Neuronal stem cell (in vitro differentiated cells): ENCODE results near the gene FBXO45.
"Not testable (repeated sequence)": the region's sequence is repeated elsewhere in the genome, so short reads cannot be mapped to it uniquely, and the experiment has no call there.

ENCODE experiments used
- DNase-seq: peaks from one replicate; pipeline ENCODE4 v3.0.0-alpha.2; 2013; ENCODE audit warnings: low spot score
- H2AFZ ChIP-seq: one replicate; pipeline ENCODE4 v1.6.1; 2013; ENCODE audit warnings: mild to moderate bottlenecking, low read length, inconsistent platforms
- H2AK5ac ChIP-seq: 2 replicates; pipeline ENCODE4 v1.6.1; 2013; ENCODE audit warnings: low read depth, mild to moderate bottlenecking, inconsistent platforms, low read length, moderate library complexity, mixed read lengths
- H2BK120ac ChIP-seq: 2 replicates; pipeline ENCODE4 v1.6.1; 2013; ENCODE audit warnings: low read depth, mild to moderate bottlenecking, inconsistent platforms, low read length, moderate library complexity, mixed read lengths
- H2BK12ac ChIP-seq: one replicate; pipeline ENCODE4 v1.6.1; 2013; ENCODE audit warnings: low read length, inconsistent platforms
- H2BK15ac ChIP-seq: 2 replicates; pipeline ENCODE4 v1.6.1; 2013; ENCODE audit warnings: mild to moderate bottlenecking, low read length, inconsistent platforms, mixed read lengths
- H2BK5ac ChIP-seq: one replicate; pipeline ENCODE4 v1.6.1; 2013; ENCODE audit warnings: inconsistent platforms, mild to moderate bottlenecking, low read length, moderate library complexity
- H3K14ac ChIP-seq: one replicate; pipeline ENCODE4 v1.6.1; 2013; ENCODE audit warnings: low read length, inconsistent platforms
- H3K18ac ChIP-seq: 2 replicates; pipeline ENCODE4 v1.6.1; 2013; ENCODE audit warnings: low read length, inconsistent platforms
- H3K23ac ChIP-seq: 2 replicates; pipeline ENCODE4 v1.6.1; 2013; ENCODE audit warnings: low read depth, mild to moderate bottlenecking, mixed read lengths, low read length, inconsistent platforms; ENCODE audit not compliant: poor library complexity
- H3K27ac ChIP-seq: replicated peaks from 3 replicates; pipeline ENCODE4 v1.5.1; 2013; ENCODE audit warnings: low read length, inconsistent platforms
- H3K27me3 ChIP-seq, 3 experiments: 2 replicates each; pipeline ENCODE4 v1.6.1; 2013; ENCODE audit warnings: low read length in 3 of 3, mild to moderate bottlenecking in 2 of 3, inconsistent platforms in 1 of 3, low read depth in 1 of 3, mixed read lengths in 1 of 3, moderate library complexity in 1 of 3; ENCODE audit not compliant: control insufficient read depth in 3 of 3, insufficient read depth in 3 of 3
- H3K36me3 ChIP-seq, 2 donors: replicated peaks in 1 of 2; 2 replicates each; pipeline ENCODE4 v1.6.1; 2013; ENCODE audit warnings: low read length in 2 of 2; ENCODE audit not compliant: control insufficient read depth in 2 of 2, insufficient read depth in 2 of 2
- H3K4ac ChIP-seq: 2 replicates; pipeline ENCODE4 v1.6.1; 2013; ENCODE audit warnings: inconsistent platforms, mild to moderate bottlenecking, low read length, moderate library complexity
- H3K4me1 ChIP-seq, 2 donors: 1 replicate in 1 of 2; 2 replicates in 1 of 2; pipeline ENCODE4 v1.6.1; 2013; ENCODE audit warnings: low read length in 2 of 2, low read depth in 1 of 2; ENCODE audit not compliant: control insufficient read depth in 2 of 2, insufficient read depth in 1 of 2
- H3K4me2 ChIP-seq: one replicate; pipeline ENCODE4 v1.6.1; 2013; ENCODE audit warnings: mild to moderate bottlenecking, low read length, inconsistent platforms; ENCODE audit not compliant: insufficient read depth, poor library complexity, severe bottlenecking
- H3K4me3 ChIP-seq, 2 donors: 2 replicates each; pipeline ENCODE4 v1.5.1; 2013; ENCODE audit warnings: low read length in 2 of 2, mild to moderate bottlenecking in 2 of 2, inconsistent platforms in 1 of 2, moderate library complexity in 1 of 2
- H3K79me1 ChIP-seq: one replicate; pipeline ENCODE4 v1.6.1; 2013; ENCODE audit warnings: low read depth, mild to moderate bottlenecking, inconsistent platforms, low read length, moderate library complexity
- H3K9ac ChIP-seq: one replicate; pipeline ENCODE4 v1.6.1; 2013; ENCODE audit warnings: mild to moderate bottlenecking, low read depth, low read length, inconsistent platforms; ENCODE audit not compliant: poor library complexity
- H3K9me3 ChIP-seq, 2 donors: replicated peaks in 1 of 2; 2 replicates each; pipeline versions ENCODE3 to v1.6.1; 2013; ENCODE audit warnings: low read length in 2 of 2, mild to moderate bottlenecking in 2 of 2, inconsistent platforms in 1 of 2, low read depth in 1 of 2, mixed read lengths in 1 of 2, moderate library complexity in 1 of 2; ENCODE audit not compliant: control insufficient read depth in 2 of 2, insufficient read depth in 1 of 2
- H4K8ac ChIP-seq: one replicate; pipeline ENCODE4 v1.6.1; 2013; ENCODE audit warnings: low read depth, mild to moderate bottlenecking, inconsistent platforms, low read length, moderate library complexity
- H4K91ac ChIP-seq: one replicate; pipeline ENCODE4 v1.6.1; 2013; ENCODE audit warnings: low read length, low read depth, mild to moderate bottlenecking, inconsistent platforms; ENCODE audit not compliant: poor library complexity
- WGBS, 2 donors: extraction: QIAGEN DNeasy Blood & Tissue Kit; methylation state at CpG; one replicate each; pipeline ENCODE4 v1.1.7; 2013; ENCODE audit warnings: missing lambda C conversion rate in 2 of 2, mixed read lengths in 1 of 2; ENCODE audit not compliant: insufficient read length in 2 of 2, insufficient replicate concordance in 1 of 2; ENCODE audit errors: extremely low coverage in 2 of 2; 5-methylcytosine and 5-hydroxymethylcytosine counted together

FBXO45 gene

DNA sequence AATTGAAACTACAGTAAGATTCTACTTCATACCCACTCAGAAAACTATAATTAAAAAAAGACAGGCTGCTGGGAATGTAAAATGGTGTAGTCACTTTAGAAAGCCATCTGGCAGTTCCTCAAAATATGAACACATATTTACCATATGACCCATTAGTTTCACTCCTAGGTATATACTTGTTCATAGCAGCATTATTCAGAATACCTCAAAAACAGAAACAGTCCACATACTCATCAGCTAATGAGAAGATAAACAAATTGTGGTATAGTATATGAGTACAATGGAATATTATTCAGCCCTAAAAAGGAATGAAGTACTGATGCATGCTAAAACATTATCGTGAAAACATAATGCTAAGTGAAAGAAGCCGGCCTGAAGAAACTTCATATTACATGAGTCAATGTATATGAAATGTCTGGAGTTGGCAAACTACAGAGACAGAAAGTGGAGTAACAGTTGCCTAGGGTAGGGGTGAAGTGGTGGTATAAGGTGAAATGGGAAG lies 23.9 kb upstream of the FBXO45 start:
- H3K36me3 ChIP-seq, result no peaks in the 10 kb centered on the region
- H2BK12ac ChIP-seq, result no peak overlapping the region
- no peak overlapping the region for H2BK5ac ChIP-seq
- H2BK15ac ChIP-seq, result no peak overlapping the region
- no peak overlapping the region for H3K4ac ChIP-seq
- DNase-seq, result no peak
- no peak overlapping the region for H2AFZ ChIP-seq
- no peaks in the 10 kb centered on the region for H3K27me3 ChIP-seq
- H4K8ac ChIP-seq, result no peak overlapping the region
- no peak overlapping the region for H2AK5ac ChIP-seq
- no peak overlapping the region for H4K91ac ChIP-seq
- H3K27ac ChIP-seq, result no peak overlapping the region
- no peak overlapping the region for H2BK120ac ChIP-seq
- no peak overlapping the region for H3K9ac ChIP-seq
- H3K4me3 ChIP-seq, result no peak overlapping the region
- H3K9me3 ChIP-seq, result peaks cover 2 to 7% of the 10 kb centered on the region in 2 donors
- no peak overlapping the region for H3K14ac ChIP-seq
- H3K23ac ChIP-seq, result no peak overlapping the region
- no peaks in the 10 kb centered on the region for H3K4me1 ChIP-seq
- H3K79me1 ChIP-seq, result no peaks in the 10 kb centered on the region
- no peak overlapping the region for H3K18ac ChIP-seq
- H3K4me2 ChIP-seq, result no peak overlapping the region
- no CpG with 5 or more reads among the region's 2 CpGs for WGBS, 2 donors

DNA sequence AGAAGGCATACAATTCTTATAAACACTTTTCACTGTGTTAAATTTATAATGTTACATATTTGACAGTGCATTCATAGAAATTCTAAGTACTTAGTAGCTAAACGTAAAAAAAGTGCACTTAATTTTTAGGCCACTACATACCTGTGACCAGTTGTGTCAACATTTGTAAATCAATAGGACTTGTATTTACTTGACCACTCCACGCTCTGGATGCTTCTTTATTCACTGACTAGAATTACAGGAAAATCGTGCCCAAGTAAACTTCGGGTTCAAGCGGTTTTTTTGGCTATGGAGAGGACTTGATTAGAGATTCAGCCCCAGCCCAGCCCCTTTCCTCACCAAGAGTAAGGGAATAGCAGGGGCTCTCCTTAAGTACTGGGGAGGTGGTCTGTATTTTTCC lies 21.9 kb upstream of the FBXO45 start:
- Histone ChIP-seq H3K27ac (no peak overlapping the region), H3K14ac (no peak overlapping the region), H3K4ac (no peak overlapping the region), H2AFZ (no peak overlapping the region), H3K23ac (no peak overlapping the region), H4K91ac (no peak overlapping the region), H3K4me2 (no peak overlapping the region), H3K4me1 (no peaks in the 10 kb centered on the region), H4K8ac (no peak overlapping the region), H2BK120ac (no peak overlapping the region), H3K27me3 (no peaks in the 10 kb centered on the region), H2AK5ac (no peak overlapping the region), H2BK5ac (no peak overlapping the region), H3K4me3 (no peak overlapping the region), H3K9ac (no peak overlapping the region), H2BK15ac (no peak overlapping the region), H3K9me3 (peaks cover 3 to 14% of the 10 kb centered on the region in 2 donors), H3K36me3 (no peaks in the 10 kb centered on the region), H3K79me1 (no peaks in the 10 kb centered on the region), H2BK12ac (no peak overlapping the region), H3K18ac (no peak overlapping the region)
- no peak for DNase-seq
- WGBS, 2 donors, result no CpG with 5 or more reads among the region's 5 CpGs

DNA sequence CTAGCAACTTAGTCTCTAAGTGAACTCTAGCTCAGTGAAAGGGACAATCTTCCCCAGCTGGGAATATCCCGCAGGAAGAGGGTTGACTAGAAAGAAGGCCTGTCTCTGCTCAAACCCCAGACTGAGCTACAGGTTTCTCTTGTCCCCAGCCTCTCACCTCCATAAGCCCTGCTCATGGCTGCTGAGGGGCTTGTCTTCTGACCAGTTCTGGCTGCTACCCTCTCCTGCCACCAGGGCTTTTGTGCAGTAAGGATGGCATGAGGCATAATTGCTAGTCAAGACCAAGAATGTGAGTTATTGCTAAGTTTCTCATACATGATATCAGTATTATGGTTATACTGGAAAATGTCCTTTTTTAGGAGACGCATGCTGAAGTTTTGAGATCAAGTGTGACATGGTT lies 21.4 kb upstream of the FBXO45 start:
- Histone ChIP-seq H2AK5ac (no peak overlapping the region), H3K4me3 (no peak overlapping the region), H3K27me3 (no peaks in the 10 kb centered on the region), H3K14ac (no peak overlapping the region), H2AFZ (no peak overlapping the region), H3K4ac (no peak overlapping the region), H3K18ac (no peak overlapping the region), H3K9me3 (peaks cover 2 to 17% of the 10 kb centered on the region in 2 donors), H3K27ac (no peak overlapping the region), H3K4me2 (no peak overlapping the region), H4K8ac (no peak overlapping the region), H3K4me1 (no peaks in the 10 kb centered on the region), H2BK120ac (no peak overlapping the region), H3K9ac (no peak overlapping the region), H3K23ac (no peak overlapping the region), H2BK5ac (no peak overlapping the region), H2BK12ac (no peak overlapping the region), H4K91ac (no peak overlapping the region), H2BK15ac (no peak overlapping the region), H3K36me3 (no peaks in the 10 kb centered on the region), H3K79me1 (no peaks in the 10 kb centered on the region)
- WGBS, 2 donors, result no CpG with 5 or more reads among the region's 2 CpGs
- DNase-seq, result no peak

DNA sequence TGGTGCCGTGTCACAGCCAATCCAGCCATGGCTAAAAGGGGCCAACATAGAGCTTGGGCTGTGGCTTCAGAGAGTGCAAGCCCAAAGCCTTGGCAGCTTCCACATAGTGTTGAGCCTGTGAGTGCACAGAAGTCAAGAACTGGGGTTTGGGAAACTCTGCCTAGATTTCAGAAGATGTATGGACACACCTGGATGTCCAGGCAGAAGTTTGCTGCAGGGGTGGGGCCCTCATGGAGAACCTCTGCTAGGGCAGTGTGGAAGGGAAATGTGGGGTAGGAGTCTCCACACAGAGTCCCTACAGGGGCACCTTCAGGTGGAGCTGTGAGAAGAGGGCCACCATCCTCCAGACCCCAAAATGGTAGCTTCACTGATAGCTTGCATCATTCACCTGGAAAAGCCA lies 19.1 kb upstream of the FBXO45 start:
- H2BK15ac ChIP-seq, DNase-seq, H2AK5ac ChIP-seq, H3K4me2 ChIP-seq, H3K14ac ChIP-seq, H2AFZ ChIP-seq, H3K27ac ChIP-seq, H3K4ac ChIP-seq, H3K9ac ChIP-seq, H2BK12ac ChIP-seq, H3K36me3 ChIP-seq, H4K8ac ChIP-seq, H2BK5ac ChIP-seq, H3K4me3 ChIP-seq, H3K27me3 ChIP-seq, H3K79me1 ChIP-seq, H3K18ac ChIP-seq, H4K91ac ChIP-seq, H2BK120ac ChIP-seq, H3K4me1 ChIP-seq, H3K23ac ChIP-seq: not testable (repeated sequence)
- H3K9me3 ChIP-seq, result peaks cover 1 to 17% of the 10 kb centered on the region in 2 donors
- WGBS, 2 donors, result no CpG with 5 or more reads among the region's 1 CpG
